A673 (cell line): Measurements from ENCODE around the gene SIX2.

Experiments used
- EZH2 ChIP-seq: fragments of 200-600 bp; sonication (generic); IDR thresholded peaks from 2 replicates; pipeline ENCODE4 v1.6.1; 2017; ENCODE audit warnings: borderline replicate concordance, low read depth, mild to moderate bottlenecking, mixed read lengths, antibody characterized with exemption, low read length; ENCODE audit not compliant: poor library complexity, severe bottlenecking
- TF ChIP-seq, protein P1 (sequence below): fragments of 300-800, 200-600 bp; sonication (generic); conservative IDR thresholded peaks from 2 replicates; pipeline ENCODE4 v1.5.1; 2017; ENCODE audit warnings: low read depth, mild to moderate bottlenecking, antibody characterized with exemption, low read length, moderate library complexity, mixed read lengths

- TF ChIP-seq, protein P1, sequence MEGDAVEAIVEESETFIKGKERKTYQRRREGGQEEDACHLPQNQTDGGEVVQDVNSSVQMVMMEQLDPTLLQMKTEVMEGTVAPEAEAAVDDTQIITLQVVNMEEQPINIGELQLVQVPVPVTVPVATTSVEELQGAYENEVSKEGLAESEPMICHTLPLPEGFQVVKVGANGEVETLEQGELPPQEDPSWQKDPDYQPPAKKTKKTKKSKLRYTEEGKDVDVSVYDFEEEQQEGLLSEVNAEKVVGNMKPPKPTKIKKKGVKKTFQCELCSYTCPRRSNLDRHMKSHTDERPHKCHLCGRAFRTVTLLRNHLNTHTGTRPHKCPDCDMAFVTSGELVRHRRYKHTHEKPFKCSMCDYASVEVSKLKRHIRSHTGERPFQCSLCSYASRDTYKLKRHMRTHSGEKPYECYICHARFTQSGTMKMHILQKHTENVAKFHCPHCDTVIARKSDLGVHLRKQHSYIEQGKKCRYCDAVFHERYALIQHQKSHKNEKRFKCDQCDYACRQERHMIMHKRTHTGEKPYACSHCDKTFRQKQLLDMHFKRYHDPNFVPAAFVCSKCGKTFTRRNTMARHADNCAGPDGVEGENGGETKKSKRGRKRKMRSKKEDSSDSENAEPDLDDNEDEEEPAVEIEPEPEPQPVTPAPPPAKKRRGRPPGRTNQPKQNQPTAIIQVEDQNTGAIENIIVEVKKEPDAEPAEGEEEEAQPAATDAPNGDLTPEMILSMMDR, result peak; percentile 71
- no peak for TF ChIP-seq EZH2
Measured at GRCh38 chr2:45014016-45014702, 4.9 kb upstream of the SIX2 start.
